MCF 10A (cell line): Measurements from ENCODE around the gene SLC6A18. TPM values are rescaled to one million over a fixed set of nuclear protein-coding genes. Genes with fewer than 3 reads are reported as not detected.

Experiments
- BruUV-seq: library from RNA; stranded (reverse); fragments of 400-500 nt; replicated peaks from 2 replicates; lab custom pipeline; 2021; lab: Mats Ljungman, UMichigan
- CTCF ChIA-PET: fragments of 300-600 bp; sonication (Branson Sonifier 250); formaldehyde crosslinking; extraction: SDS; loops from one replicate; lab custom pipeline; 2021; ENCODE audit warnings: antibody characterized with exemption, inconsistent platforms; lab: Yijun Ruan, JAX
- POLR2A ChIA-PET: fragments of 300-600, 350-650 bp; sonication (Branson Sonifier 250); formaldehyde crosslinking; extraction: SDS; loops from one replicate; lab custom pipeline; 2020; ENCODE audit warnings: antibody characterized with exemption, inconsistent platforms; lab: Yijun Ruan, JAX
- DNase-seq: peaks from one replicate; pipeline ENCODE4 v3.0.0-alpha.2; 2018; ENCODE audit not compliant: unreplicated experiment
- H3K27ac Mint-ChIP-seq: one replicate; pipeline ENCODE4 v1.8.0; 2022; ENCODE audit warnings: mild to moderate bottlenecking, low read depth, mixed read lengths; ENCODE audit not compliant: unreplicated experiment
- H3K27me3 Mint-ChIP-seq: one replicate; pipeline ENCODE4 v1.8.0; 2022; ENCODE audit warnings: mixed read lengths; ENCODE audit not compliant: insufficient read depth, unreplicated experiment
- H3K36me3 Mint-ChIP-seq: one replicate; pipeline ENCODE4 v1.8.0; 2022; ENCODE audit warnings: mild to moderate bottlenecking, moderate library complexity, mixed read lengths; ENCODE audit not compliant: insufficient read depth, unreplicated experiment
- H3K4me1 Mint-ChIP-seq: one replicate; pipeline ENCODE4 v1.8.0; 2022; ENCODE audit warnings: mixed read lengths; ENCODE audit not compliant: insufficient read depth, unreplicated experiment
- H3K4me3 Mint-ChIP-seq: one replicate; pipeline ENCODE4 v1.8.0; 2022; ENCODE audit warnings: mild to moderate bottlenecking, moderate library complexity, mixed read lengths; ENCODE audit not compliant: unreplicated experiment
- H3K9me3 Mint-ChIP-seq: one replicate; pipeline ENCODE4 v1.8.0; 2022; ENCODE audit warnings: mixed read lengths; ENCODE audit not compliant: unreplicated experiment
- CTCF ChIP-seq: fragments of 200-600 bp; IDR thresholded peaks from one replicate; pipeline ENCODE4 v1.8.0; 2022; ENCODE audit warnings: antibody characterized with exemption, mild to moderate bottlenecking; ENCODE audit not compliant: unreplicated experiment
- intact Hi-C: fragments of 100-400 bp; cut with micrococcal nuclease; formaldehyde crosslinking; loops from 2 replicates; pipeline ENCODE4 v1.14.1; 2022
- total RNA-seq: library from RNA; stranded (reverse); gene quantifications from 2 replicates; pipeline ENCODE4 v1.2.3, GENCODE V29; 2022

The SLC6A18 gene
- total RNA-seq, 1 experiment from 2014 or later: not detected

GRCh38 chr5:1244976-1245375 is 19.8 kb downstream of the SLC6A18 start:
- intact Hi-C loops: no loop called here
- ChIA-PET CTCF (no interaction called here), POLR2A (no interaction called here)
- no peak for TF ChIP-seq CTCF
- no peak overlapping the region for H3K27ac Mint-ChIP-seq
- H3K27me3 Mint-ChIP-seq: peaks cover 12% of the 10 kb centered on the region
- H3K9me3 Mint-ChIP-seq: no peaks in the 10 kb centered on the region
- H3K4me1 Mint-ChIP-seq: no peaks in the 10 kb centered on the region
- no TSS peak for BruUV-seq
- DNase-seq: no peak
- no peak overlapping the region for H3K4me3 Mint-ChIP-seq
- H3K36me3 Mint-ChIP-seq: no peaks in the 10 kb centered on the region

- no peak for DNase-seq
- Mint-ChIP-seq H3K27me3 (peaks cover 4% of the 10 kb centered on the region), H3K36me3 (no peaks in the 10 kb centered on the region), H3K4me3 (no peak overlapping the region), H3K27ac (no peak overlapping the region), H3K9me3 (no peaks in the 10 kb centered on the region), H3K4me1 (no peaks in the 10 kb centered on the region)
- intact Hi-C loops: no loop called here
- POLR2A ChIA-PET: no interaction called here
- TF ChIP-seq CTCF: no peak
- no TSS peak for BruUV-seq
- CTCF ChIA-PET: no interaction called here
Observed at GRCh38 chr5:1245905-1246576, 20.9 kb downstream of the SLC6A18 start.

- Mint-ChIP-seq H3K27ac (no peak overlapping the region), H3K9me3 (no peaks in the 10 kb centered on the region), H3K36me3 (no peaks in the 10 kb centered on the region), H3K4me1 (no peaks in the 10 kb centered on the region), H3K4me3 (no peak overlapping the region), H3K27me3 (no peaks in the 10 kb centered on the region)
- no peak for TF ChIP-seq CTCF
- peak; percentile 8 for DNase-seq
- BruUV-seq: no TSS peak
- CTCF ChIA-PET: no interaction called here
- intact Hi-C loops: no loop called here
- POLR2A ChIA-PET: interaction anchor here (0.6 kb wide), 1 partner anchor 131 kb away, joined by 3 read pairs; no protein-coding TSS in a partner anchor
Observed at GRCh38 chr5:1246711-1247431, 21.7 kb downstream of the SLC6A18 start.

GRCh38 chr5:1247811-1248210 is 22.6 kb downstream of the SLC6A18 start:
- no peaks in the 10 kb centered on the region for H3K27me3 Mint-ChIP-seq
- H3K9me3 Mint-ChIP-seq: no peaks in the 10 kb centered on the region
- ChIA-PET POLR2A (interaction anchor here (1.5 kb wide), 1 partner anchor 9 kb away, joined by 3 read pairs; no protein-coding TSS in a partner anchor), CTCF (no interaction called here)
- intact Hi-C loops: no loop called here
- no peaks in the 10 kb centered on the region for H3K36me3 Mint-ChIP-seq
- BruUV-seq: no TSS peak
- H3K27ac Mint-ChIP-seq: no peak overlapping the region
- DNase-seq: no peak
- no peak for TF ChIP-seq CTCF
- H3K4me3 Mint-ChIP-seq: no peak overlapping the region
- H3K4me1 Mint-ChIP-seq: no peaks in the 10 kb centered on the region
